Measurements from ENCODE around the gene G3BP1.

- TF ChIP-seq, protein P1, sequence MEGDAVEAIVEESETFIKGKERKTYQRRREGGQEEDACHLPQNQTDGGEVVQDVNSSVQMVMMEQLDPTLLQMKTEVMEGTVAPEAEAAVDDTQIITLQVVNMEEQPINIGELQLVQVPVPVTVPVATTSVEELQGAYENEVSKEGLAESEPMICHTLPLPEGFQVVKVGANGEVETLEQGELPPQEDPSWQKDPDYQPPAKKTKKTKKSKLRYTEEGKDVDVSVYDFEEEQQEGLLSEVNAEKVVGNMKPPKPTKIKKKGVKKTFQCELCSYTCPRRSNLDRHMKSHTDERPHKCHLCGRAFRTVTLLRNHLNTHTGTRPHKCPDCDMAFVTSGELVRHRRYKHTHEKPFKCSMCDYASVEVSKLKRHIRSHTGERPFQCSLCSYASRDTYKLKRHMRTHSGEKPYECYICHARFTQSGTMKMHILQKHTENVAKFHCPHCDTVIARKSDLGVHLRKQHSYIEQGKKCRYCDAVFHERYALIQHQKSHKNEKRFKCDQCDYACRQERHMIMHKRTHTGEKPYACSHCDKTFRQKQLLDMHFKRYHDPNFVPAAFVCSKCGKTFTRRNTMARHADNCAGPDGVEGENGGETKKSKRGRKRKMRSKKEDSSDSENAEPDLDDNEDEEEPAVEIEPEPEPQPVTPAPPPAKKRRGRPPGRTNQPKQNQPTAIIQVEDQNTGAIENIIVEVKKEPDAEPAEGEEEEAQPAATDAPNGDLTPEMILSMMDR (IDR thresholded peaks at IDR 0.05; ENCODE audit: low read depth, low read length, poor library complexity, severe bottlenecking) = no peak
- no peak for TF ChIP-seq EZH2phosphoT487 (IDR thresholded peaks at IDR 0.05; ENCODE audit: borderline replicate concordance, low read length)
Observed at GRCh38 chr5:151771259-151772028, at the start of gene G3BP1.

Measured in DOHH2 (cell line).